C4-2B (cell line): ENCODE results near the gene ZNRF3.

Experiments
- ZFX ChIP-seq: fragments of 450-650 bp; IDR thresholded peaks from 2 replicates; pipeline ENCODE4 v1.6.1; 2017
- TF ChIP-seq, protein P1 (sequence below): fragments of 450-650 bp; conservative IDR thresholded peaks from 2 replicates; pipeline ENCODE4 v1.5.1; 2017; ENCODE audit warnings: mild to moderate bottlenecking

DNA sequence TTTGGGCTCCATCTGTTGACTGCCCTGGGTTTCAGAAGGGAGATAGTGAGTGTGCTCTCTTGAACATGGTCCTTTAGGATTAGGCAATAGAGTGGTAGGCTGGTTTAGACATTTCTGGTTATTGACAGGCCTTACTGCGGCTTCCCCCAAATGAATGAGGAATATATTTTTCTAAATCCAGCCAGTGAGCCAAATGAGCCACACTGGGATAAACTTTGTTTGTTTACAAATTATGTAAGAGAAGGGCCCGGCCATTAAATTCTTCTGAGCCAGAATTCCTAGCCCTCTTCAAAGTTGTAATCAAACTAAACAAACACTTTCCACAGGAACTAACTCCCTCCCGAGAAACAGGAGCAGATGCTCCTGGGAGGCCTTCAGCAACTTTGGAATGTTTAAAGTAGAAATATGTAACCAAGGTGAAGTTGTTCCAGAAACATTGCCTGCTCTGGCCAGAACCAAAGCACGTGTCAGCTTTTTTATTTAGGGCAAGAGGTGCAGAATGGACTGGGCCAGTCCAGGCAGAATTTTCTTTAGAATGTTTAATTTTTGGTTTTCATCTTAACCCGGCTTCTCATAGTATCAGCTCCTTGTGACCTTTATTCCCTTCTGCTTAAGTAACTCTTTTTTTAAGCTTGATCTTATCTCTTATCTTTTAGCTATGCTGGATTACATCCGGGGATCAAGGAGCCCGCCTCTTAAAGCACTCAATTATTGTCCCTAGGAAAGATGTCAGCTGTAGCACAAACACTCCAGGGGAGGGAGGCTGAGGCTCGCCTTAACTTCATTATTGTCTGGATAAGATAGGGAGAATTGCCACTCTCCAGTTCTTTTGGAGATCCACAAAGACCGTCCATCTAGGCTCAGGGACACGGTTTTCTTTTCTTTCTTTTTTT is 28.7 kb downstream of the ZNRF3 start:
- TF ChIP-seq, protein P1, sequence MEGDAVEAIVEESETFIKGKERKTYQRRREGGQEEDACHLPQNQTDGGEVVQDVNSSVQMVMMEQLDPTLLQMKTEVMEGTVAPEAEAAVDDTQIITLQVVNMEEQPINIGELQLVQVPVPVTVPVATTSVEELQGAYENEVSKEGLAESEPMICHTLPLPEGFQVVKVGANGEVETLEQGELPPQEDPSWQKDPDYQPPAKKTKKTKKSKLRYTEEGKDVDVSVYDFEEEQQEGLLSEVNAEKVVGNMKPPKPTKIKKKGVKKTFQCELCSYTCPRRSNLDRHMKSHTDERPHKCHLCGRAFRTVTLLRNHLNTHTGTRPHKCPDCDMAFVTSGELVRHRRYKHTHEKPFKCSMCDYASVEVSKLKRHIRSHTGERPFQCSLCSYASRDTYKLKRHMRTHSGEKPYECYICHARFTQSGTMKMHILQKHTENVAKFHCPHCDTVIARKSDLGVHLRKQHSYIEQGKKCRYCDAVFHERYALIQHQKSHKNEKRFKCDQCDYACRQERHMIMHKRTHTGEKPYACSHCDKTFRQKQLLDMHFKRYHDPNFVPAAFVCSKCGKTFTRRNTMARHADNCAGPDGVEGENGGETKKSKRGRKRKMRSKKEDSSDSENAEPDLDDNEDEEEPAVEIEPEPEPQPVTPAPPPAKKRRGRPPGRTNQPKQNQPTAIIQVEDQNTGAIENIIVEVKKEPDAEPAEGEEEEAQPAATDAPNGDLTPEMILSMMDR: no peak
- TF ChIP-seq ZFX: no peak
